H7 (cell line): ENCODE data around the gene SOX4. TPM values are rescaled to one million over a fixed set of nuclear protein-coding genes. Genes with fewer than 3 reads are reported as not detected.
A peak's percentile ranks its signal among the peaks of the same experiment; 100 is the strongest.

Experiments
- DNase-seq: peaks from one replicate; pipeline ENCODE4 v3.0.0; 2012
- H3K27me3 ChIP-seq: 2 replicates; pipeline ENCODE4 v1.6.0; 2011; ENCODE audit warnings: mild to moderate bottlenecking, low read length; ENCODE audit not compliant: control insufficient read depth, insufficient read depth
- H3K36me3 ChIP-seq: replicated peaks from 2 replicates; pipeline ENCODE4 v1.5.1; 2011; ENCODE audit warnings: low read length; ENCODE audit not compliant: control insufficient read depth, insufficient read depth
- H3K4me3 ChIP-seq: 2 replicates; pipeline ENCODE4 v1.5.1; 2011; ENCODE audit warnings: low read depth, mild to moderate bottlenecking, control low read depth, low read length, moderate library complexity; ENCODE audit not compliant: insufficient read depth
- total RNA-seq: library from RNA; depleted of rRNA; stranded (reverse); fragments of >200 nt; shearing (Covaris generic); gene quantifications from 2 replicates; pipeline ENCODE4 v1.2.3, GENCODE V29; 2014

The SOX4 gene
- total RNA-seq, 1 experiment from 2014 or later = 121 TPM

GRCh38 chr6:21598674-21599023, 5.1 kb downstream of the SOX4 start:
- DNase-seq = no peak
- H3K4me3 ChIP-seq = peak overlapping the region; percentile 84

GRCh38 chr6:21599051-21599696, 5.6 kb downstream of the SOX4 start:
- Histone ChIP-seq H3K36me3 (peaks cover 20% of the 10 kb centered on the region), H3K27me3 (no peaks in the 10 kb centered on the region), H3K4me3 (peak overlapping the region; percentile 84; the same call in 1 of the 2 replicates)
- peak; percentile 52 for DNase-seq

More at GRCh38 chr6:21598674-21599023, 5.1 kb downstream of the SOX4 start:
- H3K27me3 ChIP-seq = no peaks in the 10 kb centered on the region
- peaks cover 20% of the 10 kb centered on the region for H3K36me3 ChIP-seq

- DNase-seq = no peak
- Histone ChIP-seq H3K36me3 (peaks cover 11% of the 10 kb centered on the region), H3K4me3 (no peak overlapping the region), H3K27me3 (no peaks in the 10 kb centered on the region)
Measured at GRCh38 chr6:21601339-21601923, 7.9 kb downstream of the SOX4 start.

- no peak overlapping the region for H3K4me3 ChIP-seq
- no peaks in the 10 kb centered on the region for H3K27me3 ChIP-seq
- DNase-seq = peak; percentile 52
- peaks cover 10% of the 10 kb centered on the region for H3K36me3 ChIP-seq
Measured at GRCh38 chr6:21601932-21602390, 8.4 kb downstream of the SOX4 start.

- H3K27me3 ChIP-seq = no peaks in the 10 kb centered on the region
- no peak overlapping the region for H3K4me3 ChIP-seq
- no peak for DNase-seq
- H3K36me3 ChIP-seq = no peaks in the 10 kb centered on the region
Measured at GRCh38 chr6:21603082-21603952, 9.8 kb downstream of the SOX4 start.

- Histone ChIP-seq H3K27me3 (no peaks in the 10 kb centered on the region), H3K36me3 (no peaks in the 10 kb centered on the region), H3K4me3 (no peak overlapping the region)
- DNase-seq = no peak
Measured at GRCh38 chr6:21604081-21604480, 10.5 kb downstream of the SOX4 start.

GRCh38 chr6:21605166-21605565, 11.6 kb downstream of the SOX4 start:
- H3K27me3 ChIP-seq = no peaks in the 10 kb centered on the region
- no peak overlapping the region for H3K4me3 ChIP-seq
- no peak for DNase-seq
- H3K36me3 ChIP-seq = no peaks in the 10 kb centered on the region

- Histone ChIP-seq H3K27me3 (no peaks in the 10 kb centered on the region), H3K4me3 (no peak overlapping the region), H3K36me3 (no peaks in the 10 kb centered on the region)
- no peak for DNase-seq
Measured at GRCh38 chr6:21608601-21609000, 15.1 kb downstream of the SOX4 start.

- Histone ChIP-seq H3K4me3 (no peak overlapping the region), H3K27me3 (no peaks in the 10 kb centered on the region), H3K36me3 (no peaks in the 10 kb centered on the region)
- DNase-seq = peak; percentile 44
Measured at GRCh38 chr6:21609881-21610329, 16.4 kb downstream of the SOX4 start.

GRCh38 chr6:21610341-21610740, 16.8 kb downstream of the SOX4 start:
- H3K4me3 ChIP-seq = no peak overlapping the region
- no peaks in the 10 kb centered on the region for H3K27me3 ChIP-seq
- DNase-seq = no peak
- no peaks in the 10 kb centered on the region for H3K36me3 ChIP-seq

GRCh38 chr6:21611485-21611884, 17.9 kb downstream of the SOX4 start:
- DNase-seq = no peak
- H3K36me3 ChIP-seq = no peaks in the 10 kb centered on the region
- H3K27me3 ChIP-seq = no peaks in the 10 kb centered on the region
- H3K4me3 ChIP-seq = no peak overlapping the region

GRCh38 chr6:21612067-21612745, 18.7 kb downstream of the SOX4 start:
- DNase-seq = no peak
- H3K4me3 ChIP-seq = no peak overlapping the region
- H3K27me3 ChIP-seq = no peaks in the 10 kb centered on the region
- no peaks in the 10 kb centered on the region for H3K36me3 ChIP-seq

GRCh38 chr6:21613809-21614208, 20.3 kb downstream of the SOX4 start:
- DNase-seq = no peak
- H3K27me3 ChIP-seq = no peaks in the 10 kb centered on the region
- H3K36me3 ChIP-seq = no peaks in the 10 kb centered on the region
- H3K4me3 ChIP-seq = no peak overlapping the region

- Histone ChIP-seq H3K4me3 (no peak overlapping the region), H3K27me3 (no peaks in the 10 kb centered on the region), H3K36me3 (no peaks in the 10 kb centered on the region)
- no peak for DNase-seq
Measured at GRCh38 chr6:21614226-21614625, 20.7 kb downstream of the SOX4 start.
